AML-193 (cell line): ENCODE measurements around the gene EEPD1.

ENCODE experiments used
- DNase-seq, 2 experiments: peaks; one replicate each; lab custom pipeline; 2025; lab: John Stamatoyannopoulos, UW

Gene EEPD1

DNA sequence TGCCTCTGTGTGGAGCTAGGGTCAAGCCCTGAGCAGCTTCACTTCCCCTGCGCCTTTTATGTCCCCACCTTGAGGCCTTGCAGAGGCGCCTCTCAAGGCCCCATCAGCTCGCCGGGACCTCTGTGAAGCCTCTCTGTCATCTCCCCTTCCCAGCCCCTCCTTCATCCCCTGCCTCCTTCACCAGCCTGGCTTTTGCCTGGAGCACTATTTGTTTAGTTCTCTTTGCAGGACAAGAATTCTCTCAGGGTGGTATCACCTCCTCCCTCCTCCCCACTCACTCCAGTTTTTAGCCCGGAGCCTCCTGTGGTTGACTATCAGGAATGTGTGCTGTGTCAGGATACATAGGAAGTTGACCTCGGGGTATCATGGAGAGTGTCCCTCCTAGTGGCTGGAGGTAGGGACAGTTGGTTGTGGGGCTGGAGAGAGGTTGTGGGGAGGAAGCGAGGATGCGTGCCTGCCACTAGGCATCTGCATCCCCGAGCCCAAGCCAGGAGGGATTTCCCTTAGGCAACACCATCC lies 146.8 kb downstream of the EEPD1 start:
- DNase-seq, result no peak

DNA sequence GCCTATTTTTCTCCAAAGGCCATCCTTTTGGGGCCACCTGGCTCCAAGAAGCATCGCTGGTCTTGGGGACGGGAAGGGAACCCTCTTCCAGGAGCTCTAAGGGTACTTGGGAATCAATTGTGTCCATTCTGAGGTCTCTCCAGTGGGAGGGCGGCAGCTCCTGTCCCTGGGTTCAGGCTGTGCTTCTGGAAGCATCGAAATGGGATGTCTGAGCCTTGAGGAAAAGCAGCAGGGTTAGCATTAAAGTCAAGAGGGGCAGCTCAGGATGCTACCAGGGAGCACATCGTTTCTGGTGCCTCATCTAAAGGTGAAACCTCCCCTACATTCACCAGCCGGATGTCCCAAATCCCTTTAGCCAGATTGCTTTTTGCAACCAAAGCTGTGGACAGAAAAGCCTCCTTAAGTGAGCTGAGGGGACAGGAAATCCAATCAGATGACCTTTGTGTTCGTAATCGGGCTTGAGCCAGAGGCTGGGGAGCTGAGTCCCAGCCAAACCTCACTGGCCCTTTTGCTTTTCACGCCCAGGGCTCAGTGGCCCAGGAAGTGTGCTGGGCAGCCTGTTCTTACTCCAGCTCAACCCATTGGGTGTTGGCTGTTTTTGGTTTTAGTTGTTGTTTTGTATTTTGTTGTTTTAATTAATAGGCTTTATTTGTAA lies 147.8 kb downstream of the EEPD1 start:
- no peak for DNase-seq

DNA sequence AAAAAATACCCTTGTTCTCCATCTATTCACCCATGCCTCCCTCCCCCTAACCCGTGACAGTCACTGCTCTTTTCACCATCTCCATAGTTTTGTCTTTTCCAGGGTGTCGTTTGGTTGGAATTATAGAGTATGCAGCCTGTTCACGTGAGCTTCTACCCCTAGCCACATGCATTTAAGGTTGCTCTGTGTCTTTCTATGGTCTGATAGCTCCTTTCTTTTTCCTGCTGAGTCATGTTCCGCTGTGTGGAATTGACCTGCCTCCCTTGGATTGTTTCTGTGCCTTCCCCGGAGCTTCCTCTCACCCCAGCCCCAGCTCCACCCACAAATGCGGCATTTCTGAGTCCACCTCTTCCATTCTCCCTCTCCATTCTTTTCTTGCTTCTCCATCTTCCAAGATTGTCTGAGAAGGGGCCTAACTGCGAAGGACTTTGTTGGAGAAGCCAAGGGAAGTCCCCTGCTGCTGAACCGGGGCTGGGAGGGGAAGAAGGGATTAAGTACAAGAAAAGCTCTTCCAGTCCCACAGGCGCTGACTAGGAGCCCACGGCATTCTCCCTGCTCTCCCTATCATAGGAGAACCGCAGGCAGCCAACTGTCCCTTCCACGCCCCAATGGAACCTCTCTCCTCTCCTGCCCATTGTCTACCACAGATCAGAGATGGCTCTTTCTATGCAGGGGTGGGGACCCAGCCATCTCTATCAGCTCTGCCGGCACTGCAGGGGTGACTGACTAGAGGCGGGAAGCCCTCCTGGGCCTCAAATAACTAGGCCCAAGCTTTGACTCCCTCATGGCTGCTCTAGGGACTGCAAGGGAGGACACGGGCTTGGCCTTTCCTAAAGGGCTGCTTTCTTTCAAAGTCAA lies 149.1 kb downstream of the EEPD1 start:
- no peak for DNase-seq

DNA sequence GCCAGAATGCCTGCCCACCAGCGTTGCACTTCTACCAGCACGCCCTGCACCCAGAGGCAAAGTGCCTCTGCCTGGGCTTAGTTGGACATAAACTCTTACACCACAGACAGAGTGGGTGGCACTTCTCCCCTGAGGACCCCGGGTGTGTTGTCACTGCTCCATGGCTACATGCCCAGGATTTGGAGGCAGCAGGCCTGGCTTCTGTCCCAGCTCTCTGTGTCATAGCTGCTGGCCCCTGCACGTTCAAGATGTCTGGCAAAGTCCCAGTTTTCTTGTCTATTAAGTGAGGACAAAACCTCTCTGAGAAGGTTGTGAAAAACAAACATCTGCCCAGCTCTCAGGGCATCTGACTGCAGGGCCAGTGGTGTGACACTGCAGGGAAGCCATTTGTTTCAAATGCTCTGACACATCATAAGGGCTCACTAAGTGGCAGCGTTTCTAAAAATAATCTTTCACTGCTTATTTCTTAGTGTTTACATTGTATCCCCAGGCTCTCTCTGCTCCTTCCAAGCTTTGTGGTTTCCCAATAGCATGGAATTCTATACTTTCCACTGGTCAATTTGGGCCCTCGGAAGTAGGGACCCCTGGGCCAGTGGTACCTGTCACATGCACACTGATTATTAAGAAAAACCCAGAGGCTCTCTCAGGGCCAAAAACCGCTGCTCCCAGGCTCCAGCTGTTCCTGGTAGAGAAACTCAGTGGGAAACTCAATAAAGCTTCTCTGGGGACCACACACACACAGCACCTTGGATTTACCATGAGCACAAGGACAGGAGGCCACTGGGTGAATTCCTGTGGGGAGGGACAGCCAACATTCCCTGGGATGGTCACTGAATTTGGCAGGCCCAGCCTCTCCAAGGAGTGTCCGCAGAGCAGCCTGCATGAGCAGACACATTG lies 150.4 kb downstream of the EEPD1 start:
- no peak for DNase-seq

DNA sequence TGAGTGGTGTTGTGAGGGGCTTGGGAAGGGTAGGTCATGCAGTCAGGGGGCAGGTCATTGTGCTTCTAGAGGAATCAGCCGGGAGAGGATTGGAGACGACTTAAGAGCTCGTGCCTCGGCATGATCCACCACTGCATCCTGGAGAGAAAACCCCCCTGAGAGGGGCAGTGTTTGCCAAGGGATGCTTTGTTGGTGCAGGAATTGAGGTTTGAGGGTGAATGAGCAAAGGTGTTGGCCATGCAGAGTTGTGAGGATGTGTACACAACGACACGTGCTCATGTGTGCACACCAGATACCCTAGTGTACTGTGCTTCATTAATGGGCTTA lies 151.0 kb downstream of the EEPD1 start:
- DNase-seq, result no peak

DNA sequence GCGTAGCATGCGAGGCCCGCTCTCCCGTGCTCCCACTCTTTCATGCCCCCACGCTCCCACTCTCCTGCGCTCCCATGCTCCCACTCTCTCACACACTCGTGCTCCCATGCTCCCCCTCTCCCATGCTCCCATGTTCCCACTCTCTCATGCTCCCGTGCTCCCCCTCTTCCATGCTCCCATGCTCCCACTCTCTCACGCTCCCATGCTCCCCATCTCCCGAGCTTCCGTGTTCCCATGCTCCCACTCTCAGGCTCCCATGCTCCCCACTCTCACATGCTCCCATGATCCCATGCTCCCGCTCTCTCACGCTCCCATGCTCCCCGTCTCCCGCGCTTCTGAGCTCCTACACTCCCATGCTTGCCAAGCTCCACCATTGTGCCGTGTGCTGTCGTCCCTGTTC lies 152.2 kb downstream of the EEPD1 start:
- DNase-seq, result no peak

DNA sequence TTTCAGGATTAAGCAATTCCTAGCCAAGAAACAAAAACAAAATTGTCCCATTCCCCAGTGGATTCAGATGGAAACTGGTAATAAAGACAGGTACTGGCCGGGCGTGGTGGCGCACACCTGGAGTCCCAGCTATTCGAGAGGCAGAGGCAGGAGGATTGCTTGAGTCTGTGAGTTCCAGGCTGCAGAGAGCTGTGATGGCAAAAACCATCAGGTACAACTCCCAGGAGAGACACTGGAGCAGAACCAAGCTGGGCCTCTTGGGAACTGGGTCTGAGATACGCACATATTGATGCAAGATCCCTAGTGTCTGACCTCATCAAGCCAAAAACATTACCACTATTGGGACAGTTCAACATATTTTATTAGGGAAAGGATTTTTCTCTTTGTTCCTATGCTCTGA lies 152.6 kb downstream of the EEPD1 start:
- DNase-seq, result no peak

DNA sequence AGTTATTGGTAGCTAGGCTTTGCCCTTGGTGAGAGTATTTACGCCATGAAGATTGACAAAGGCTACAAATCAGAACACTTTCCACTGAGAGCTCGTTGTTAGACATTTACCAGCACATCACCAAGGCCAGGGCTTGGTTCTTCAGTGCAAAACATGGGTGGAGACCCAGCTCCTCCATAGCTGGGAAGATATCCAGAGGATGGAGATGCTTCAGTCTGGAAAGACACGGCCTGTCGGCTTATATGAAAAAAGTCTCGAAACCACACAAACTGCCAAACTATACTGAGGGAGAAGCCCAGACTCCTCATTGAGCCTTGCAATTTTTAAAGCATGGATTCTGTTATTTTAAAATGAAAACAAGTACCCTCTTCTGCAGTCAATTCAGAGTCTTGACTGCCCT lies 153.2 kb downstream of the EEPD1 start:
- DNase-seq, result no peak

DNA sequence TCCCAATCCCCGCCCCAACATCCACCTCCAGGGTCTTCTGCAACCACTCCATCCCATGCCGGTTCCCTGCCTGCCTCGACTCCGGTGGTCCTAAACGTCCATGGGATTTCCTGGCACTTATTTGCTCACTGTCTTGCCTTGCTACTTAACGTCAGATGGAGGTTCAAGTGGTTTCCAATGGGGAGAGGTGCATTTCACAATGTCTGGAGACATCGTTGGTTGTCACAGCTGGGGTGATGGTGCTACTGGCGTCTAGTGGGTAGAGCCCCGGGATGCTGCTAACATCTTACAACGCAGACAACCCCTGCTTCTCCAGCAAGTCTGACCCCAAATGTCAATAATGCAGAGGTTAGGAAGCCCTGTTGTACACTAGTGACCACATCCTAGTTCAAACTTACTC lies 153.7 kb downstream of the EEPD1 start:
- no peak for DNase-seq

DNA sequence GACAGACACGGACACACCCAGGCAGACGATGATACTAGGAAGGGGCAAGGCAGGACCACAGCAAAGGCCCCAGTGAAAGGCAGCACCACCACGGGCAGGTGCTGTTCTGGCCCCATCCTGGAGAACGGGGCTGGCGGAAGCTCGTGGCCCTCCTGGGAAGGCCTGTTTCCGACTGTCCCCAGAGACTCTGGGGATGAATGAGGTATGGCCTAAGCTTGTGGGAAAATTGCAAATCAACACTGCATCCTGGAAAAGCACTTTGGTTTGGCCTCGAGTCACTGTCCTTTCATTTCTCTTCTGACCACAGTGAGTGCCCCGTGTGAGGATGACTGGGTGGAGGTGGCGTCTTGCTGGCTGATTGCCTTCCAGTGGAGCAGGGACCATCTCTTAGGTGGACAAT lies 155.0 kb downstream of the EEPD1 start:
- DNase-seq, result no peak

DNA sequence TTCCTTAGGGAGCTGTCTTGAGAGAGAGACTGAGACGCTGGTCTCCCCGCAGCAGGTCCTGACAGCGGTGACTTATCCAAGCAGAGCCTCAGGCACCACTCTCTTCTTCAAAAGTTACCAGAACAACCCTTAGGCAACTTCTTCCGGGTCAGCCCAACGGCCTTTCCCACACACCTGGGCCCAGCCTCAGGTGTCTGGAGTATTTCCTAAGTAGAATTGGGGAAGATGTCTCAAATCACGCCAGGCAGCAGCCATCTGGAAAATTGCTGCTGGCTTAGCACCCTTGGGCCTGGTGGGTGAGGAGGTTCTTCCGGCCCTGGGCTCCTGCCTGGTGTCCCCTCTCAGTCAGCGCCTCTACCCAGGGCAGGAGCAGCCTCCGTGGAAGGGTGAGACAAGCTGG lies 156.2 kb downstream of the EEPD1 start:
- no peak for DNase-seq

DNA sequence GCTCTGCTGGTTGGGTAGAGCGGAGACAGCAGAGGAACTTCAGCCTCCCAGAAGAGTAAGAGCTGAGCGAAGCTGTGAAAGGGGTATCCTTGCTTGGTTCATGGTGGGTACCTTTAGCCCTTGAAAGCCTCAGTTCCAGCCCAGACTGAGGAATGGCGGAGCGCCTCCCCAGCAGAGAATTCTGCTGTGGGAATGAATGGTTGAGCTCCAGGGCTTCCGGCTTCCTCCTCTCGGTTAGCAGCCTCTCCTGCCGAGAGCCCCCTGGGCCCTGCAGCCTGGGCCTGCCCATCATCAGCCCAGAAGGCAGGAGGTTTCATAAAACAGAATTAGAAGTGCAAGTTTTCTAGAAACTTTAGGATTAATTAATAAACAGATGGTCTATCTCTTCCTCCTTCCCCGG lies 156.7 kb downstream of the EEPD1 start:
- DNase-seq, result no peak

DNA sequence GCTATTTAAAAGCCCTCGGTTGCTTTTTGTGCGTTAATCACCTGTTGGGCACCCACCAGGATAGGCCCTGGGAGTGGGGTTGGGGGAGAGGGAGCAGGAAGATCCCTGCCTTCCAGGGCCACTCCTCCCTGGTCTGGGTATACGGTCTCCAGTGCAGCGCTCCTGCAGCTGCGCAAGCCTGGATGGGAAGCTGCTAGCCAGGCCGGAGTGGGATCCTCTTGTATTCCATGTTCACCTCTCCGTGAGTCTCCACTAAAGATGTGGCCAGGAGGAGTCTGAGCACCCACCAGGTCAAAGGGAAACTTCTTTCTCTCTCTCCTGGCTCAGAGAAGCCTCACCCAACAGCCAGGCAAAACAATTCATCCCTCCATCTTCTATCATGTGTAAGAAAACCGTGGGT lies 157.8 kb downstream of the EEPD1 start:
- no peak for DNase-seq

DNA sequence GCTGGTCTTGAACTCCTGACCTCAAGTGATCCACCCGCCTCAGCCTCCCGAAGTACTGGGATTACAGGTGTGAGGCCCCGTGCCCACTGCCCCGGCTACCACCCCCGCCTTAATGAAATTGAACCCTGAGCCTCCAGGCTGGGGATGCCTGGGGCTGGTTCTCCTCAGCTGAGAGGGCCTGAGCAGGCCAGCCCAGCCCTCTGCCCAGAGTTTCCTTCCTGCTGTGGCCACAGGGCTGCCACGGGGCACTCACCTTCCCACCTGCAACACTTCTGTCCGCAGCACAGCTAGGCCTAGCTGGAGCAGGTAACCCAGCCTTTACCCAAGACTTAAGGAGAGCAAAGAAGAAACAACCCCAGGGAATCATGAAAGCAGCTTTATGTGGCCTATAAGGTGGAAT lies 158.5 kb downstream of the EEPD1 start:
- DNase-seq, result no peak

DNA sequence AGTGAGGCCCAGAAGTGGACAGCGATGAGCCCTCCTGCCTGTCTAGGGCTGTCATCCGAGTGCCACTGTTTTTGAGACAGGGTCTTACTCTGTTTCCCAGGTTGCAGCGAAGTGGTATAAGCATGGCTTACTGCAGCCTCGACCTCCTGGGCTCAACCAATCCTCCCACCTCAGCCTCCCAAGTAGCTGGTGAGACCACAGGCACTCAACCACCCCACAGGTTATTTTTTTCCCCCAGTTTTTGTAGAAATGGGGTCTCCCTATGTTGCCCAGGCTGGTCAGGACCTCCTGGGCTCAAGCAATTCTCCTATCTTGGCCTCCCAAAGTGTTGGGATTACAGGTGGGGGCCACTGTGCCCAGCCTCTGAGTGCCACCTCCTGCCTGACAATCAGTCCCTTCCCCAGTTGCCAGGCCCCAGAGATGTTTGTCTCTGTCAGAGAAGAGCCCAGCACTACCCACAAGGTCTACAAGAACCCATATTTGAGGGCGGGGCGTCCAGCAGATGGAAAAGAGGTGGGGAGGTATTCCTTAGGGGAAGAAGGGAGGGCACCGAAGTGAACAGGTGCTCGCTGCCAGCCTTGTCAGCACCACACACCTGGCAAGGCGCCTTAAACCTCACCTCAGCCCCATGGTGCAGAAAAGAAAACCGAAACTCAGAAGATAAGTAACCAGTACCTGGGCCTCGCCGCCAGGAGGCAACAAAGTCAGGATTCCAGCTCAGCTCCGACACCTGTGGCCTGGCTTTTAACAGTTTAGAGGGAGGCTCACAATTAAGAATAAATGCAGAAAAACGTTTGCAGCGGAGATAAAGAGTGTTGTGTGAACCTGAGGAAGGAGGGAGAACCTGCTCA lies 159.2 kb downstream of the EEPD1 start:
- no peak for DNase-seq

DNA sequence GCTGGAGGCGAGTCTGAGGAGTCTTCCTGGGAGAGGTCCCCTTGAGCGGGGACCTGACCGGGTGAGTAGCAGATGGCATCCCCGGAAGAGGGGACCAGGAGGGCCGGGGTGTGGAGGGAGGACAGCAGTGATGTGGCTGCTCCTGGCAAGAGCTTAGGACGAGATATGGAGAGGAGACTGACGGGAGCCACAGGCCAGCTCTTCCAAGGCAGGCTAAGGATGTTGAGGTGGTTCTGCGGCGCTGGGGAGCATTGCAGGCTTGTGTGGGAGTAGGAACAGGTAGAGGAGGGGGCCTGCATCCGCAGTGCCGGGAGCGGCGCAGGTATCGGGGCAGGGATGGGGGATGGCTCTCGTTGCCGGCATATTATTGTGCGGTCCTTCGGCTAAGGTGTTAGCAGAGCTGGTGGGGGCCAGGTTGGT lies 159.9 kb downstream of the EEPD1 start:
- no peak for DNase-seq

DNA sequence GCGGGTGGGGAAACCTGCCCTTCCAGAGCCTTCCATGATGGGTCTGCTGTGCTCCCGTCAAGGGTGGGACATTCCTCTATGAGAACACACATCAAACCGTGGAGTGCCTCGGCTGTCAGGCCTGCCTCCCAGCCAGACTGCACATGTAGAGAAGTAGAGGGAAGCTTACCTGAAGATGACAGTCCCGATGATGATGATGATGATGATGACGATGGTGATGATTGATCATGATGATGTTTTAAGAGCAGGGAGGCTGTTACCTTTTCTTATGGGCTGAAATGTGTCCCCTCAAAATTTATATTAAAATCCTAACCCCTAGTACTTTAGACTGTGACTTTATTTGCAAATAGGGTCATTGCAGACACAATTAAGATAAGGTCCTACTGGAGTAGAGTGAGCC lies 160.6 kb downstream of the EEPD1 start:
- DNase-seq, result no peak

DNA sequence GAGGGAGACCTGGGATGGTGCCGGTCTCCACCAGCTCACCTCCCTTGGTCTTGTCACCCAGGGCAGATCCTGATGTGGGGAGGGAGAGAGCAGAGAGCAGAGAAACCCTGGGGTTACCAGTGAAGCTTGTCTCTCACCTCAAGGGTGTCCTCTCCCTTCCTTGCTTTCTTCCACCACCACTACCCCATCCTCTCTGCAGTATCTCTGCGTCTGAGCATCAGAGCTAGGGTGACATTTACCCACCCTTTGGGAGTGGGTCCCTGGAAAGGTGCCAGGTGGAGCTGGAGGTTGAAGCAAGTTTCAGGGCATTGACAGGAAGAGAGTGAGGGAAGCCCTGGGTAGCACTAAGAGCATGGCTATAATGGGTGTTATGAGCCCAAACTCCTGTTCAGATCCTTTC lies 161.4 kb downstream of the EEPD1 start:
- no peak for DNase-seq

DNA sequence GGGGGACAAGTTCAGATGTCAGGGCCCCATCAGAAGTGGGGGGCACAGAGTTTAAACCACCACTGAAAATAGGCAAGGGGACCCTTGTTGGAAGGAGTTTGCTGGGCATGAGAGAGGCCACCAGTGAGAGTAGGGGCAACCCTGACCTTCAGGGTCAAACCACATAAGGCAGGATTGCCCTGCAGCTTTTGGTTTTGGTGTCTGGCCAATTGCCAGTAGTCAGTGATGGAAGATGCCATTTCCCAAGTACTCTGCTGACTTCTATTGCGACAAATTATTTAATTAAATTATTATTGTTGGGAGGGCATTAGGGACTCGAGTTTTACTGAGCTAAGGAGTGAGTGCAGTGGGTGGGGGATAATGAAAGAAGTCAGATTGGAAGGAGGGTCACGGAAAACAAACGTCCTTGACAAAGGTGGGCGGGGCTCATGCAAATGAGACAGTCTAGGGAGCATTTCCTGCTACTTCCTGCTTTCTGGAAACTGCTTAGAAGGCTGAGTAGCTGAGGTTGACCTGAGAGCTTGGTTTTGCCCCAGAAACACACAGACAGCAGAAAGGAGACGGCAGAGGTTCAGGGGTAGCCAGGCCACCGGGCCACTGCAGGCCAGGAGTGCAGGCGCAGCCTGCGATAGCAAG lies 162.4 kb downstream of the EEPD1 start:
- DNase-seq, result no peak

DNA sequence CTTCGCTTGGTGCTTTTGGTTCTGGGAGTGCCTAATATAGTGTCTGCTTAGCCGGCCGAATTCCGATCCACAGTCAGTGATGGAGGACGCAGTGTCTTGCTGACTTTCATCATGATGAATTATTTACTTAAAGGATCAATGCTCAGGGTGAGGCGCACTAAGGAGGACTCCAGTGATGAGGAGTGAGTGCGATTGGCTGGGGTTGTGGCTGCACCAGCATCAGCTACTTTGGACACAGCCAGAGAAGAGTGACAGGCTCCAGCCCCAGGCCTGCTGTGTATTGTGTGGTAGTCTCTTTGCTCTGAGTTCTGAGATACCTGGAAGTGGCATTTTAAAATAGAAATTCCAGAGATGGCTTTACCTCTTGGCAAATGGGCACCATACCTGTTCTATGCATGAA lies 163.3 kb downstream of the EEPD1 start:
- DNase-seq, result no peak

DNA sequence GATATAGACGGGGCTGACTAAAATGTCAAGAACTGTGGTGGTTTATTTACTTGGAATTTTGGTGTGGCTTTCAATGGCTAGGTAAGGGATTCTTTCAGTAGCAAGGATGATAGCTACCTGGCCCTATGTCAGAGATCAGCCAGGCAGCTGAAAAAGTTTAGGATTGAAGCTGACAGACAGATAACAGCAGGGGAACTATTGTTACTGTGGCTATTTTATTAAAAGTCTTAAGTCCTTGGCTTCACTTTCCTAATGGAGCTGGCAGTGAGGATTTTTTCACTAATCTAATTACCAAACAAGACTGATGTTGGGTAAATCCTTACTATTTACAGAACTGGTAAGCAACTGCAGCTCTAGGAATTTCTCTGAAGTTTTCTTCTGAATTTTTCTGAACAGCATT lies 164.2 kb downstream of the EEPD1 start:
- no peak for DNase-seq
